Measurements from ENCODE around the gene LOXL1. TPM values are rescaled to one million over a fixed set of nuclear protein-coding genes. Genes with fewer than 3 reads are reported as not detected.

LOXL1 gene
- total RNA-seq, 1 experiment from 2014 or later: 249 TPM

- ChIA-PET POLR2A (ENCODE audit: unreplicated experiment) (no interaction called here), CTCF (interaction anchor here (0.7 kb wide), 1 partner anchor 23 kb away, joined by 3 read pairs; no protein-coding TSS in a partner anchor)
- DNase-seq (no peak), ATAC-seq (no peak)
- no peaks in the 10 kb centered on the region for H3K9me2 ChIP-seq (replicated peaks; ENCODE audit: low read length)
- no peaks in the 10 kb centered on the region for H3K27me3 ChIP-seq (ENCODE audit: low read length)
- peaks cover 32% of the 10 kb centered on the region for H3K4me1 ChIP-seq (ENCODE audit: insufficient read depth, low read length)
- peak overlapping the region; percentile 70; the same call in 1 of the 2 replicates for H3K9ac ChIP-seq (ENCODE audit: low read length)
- intact Hi-C loops (cut with micrococcal nuclease): no loop called here
- H4K20me1 ChIP-seq (ENCODE audit: low read length): no peaks in the 10 kb centered on the region
- peaks cover 40% of the 10 kb centered on the region for H3K79me2 ChIP-seq (ENCODE audit: low read length)
- H3F3A ChIP-seq (ENCODE audit: low read length, unreplicated experiment): no peaks in the 10 kb centered on the region
- H3K9me3 ChIP-seq (ENCODE audit: low read length): no peaks in the 10 kb centered on the region
- H3K4me3 ChIP-seq (ENCODE audit: low read length): peak overlapping the region; percentile 84
- H3K36me3 ChIP-seq (ENCODE audit: low read depth, low read length): 0 out of 2 replicates have a peak, but pooled peaks cover 3% of the 10 kb centered on the region
- peak overlapping the region; percentile 96 for H3K4me2 ChIP-seq (ENCODE audit: low read length)
- BruUV-seq (replicated peaks): no TSS peak
- no peak overlapping the region for H3K27ac ChIP-seq (ENCODE audit: low read length)
- no peak overlapping the region for H2AFZ ChIP-seq (ENCODE audit: low read length)
- TF ChIP-seq EZH2phosphoT487 (IDR thresholded peaks at IDR 0.05; ENCODE audit: borderline replicate concordance, low read length) (no peak), EZH2 (IDR thresholded peaks at IDR 0.05; ENCODE audit: low read length, unreplicated experiment) (no peak)
- TF ChIP-seq, protein P1, sequence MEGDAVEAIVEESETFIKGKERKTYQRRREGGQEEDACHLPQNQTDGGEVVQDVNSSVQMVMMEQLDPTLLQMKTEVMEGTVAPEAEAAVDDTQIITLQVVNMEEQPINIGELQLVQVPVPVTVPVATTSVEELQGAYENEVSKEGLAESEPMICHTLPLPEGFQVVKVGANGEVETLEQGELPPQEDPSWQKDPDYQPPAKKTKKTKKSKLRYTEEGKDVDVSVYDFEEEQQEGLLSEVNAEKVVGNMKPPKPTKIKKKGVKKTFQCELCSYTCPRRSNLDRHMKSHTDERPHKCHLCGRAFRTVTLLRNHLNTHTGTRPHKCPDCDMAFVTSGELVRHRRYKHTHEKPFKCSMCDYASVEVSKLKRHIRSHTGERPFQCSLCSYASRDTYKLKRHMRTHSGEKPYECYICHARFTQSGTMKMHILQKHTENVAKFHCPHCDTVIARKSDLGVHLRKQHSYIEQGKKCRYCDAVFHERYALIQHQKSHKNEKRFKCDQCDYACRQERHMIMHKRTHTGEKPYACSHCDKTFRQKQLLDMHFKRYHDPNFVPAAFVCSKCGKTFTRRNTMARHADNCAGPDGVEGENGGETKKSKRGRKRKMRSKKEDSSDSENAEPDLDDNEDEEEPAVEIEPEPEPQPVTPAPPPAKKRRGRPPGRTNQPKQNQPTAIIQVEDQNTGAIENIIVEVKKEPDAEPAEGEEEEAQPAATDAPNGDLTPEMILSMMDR (conservative IDR thresholded peaks at IDR 0.05; ENCODE audit: low read depth, low read length): no peak
Measured at GRCh38 chr15:73996267-73996666, 70.0 kb downstream of the LOXL1 start.

DNA sequence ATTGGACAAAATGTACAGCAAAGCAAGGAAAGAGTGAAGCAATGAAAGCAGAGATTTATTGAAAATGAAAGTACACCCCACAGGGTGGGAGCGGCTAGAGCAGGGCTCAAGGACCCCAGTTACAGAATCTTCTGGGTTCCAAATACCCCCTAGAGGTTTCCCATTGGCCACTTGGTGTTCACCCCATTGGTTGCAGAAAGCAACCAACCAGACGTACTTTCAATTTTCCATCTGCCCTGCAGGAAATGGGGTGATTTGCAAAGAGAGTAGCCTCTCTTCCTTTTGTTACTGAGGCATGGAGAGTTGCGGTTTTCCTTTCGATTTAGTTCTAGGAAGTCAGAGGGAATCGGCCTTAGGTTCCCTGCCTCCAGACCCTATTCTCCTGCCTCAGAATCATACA is 70.7 kb downstream of the LOXL1 start:
- Histone ChIP-seq H3K27me3 (ENCODE audit: low read length) (no peaks in the 10 kb centered on the region), H3K9me2 (replicated peaks; ENCODE audit: low read length) (no peaks in the 10 kb centered on the region), H3K9me3 (ENCODE audit: low read length) (no peaks in the 10 kb centered on the region), H2AFZ (ENCODE audit: low read length) (no peak overlapping the region), H3K4me3 (ENCODE audit: low read length) (peak overlapping the region; percentile 84; the same call in 1 of the 2 replicates), H3K79me2 (ENCODE audit: low read length) (peaks cover 40% of the 10 kb centered on the region), H3K4me2 (ENCODE audit: low read length) (peak overlapping the region; percentile 96), H3K27ac (ENCODE audit: low read length) (no peak overlapping the region), H3K9ac (ENCODE audit: low read length) (no peak overlapping the region; the same call in 1 of the 2 replicates), H3K4me1 (ENCODE audit: insufficient read depth, low read length) (peaks cover 28% of the 10 kb centered on the region), H3K36me3 (ENCODE audit: low read depth, low read length) (0 out of 2 replicates have a peak, but pooled peaks cover 3% of the 10 kb centered on the region), H3F3A (ENCODE audit: low read length, unreplicated experiment) (no peaks in the 10 kb centered on the region), H4K20me1 (ENCODE audit: low read length) (no peaks in the 10 kb centered on the region)
- no peak for ATAC-seq
- ChIA-PET CTCF (interaction anchor here (0.7 kb wide), 1 partner anchor 24 kb away, joined by 3 read pairs; no protein-coding TSS in a partner anchor), POLR2A (ENCODE audit: unreplicated experiment) (no interaction called here)
- BruUV-seq (replicated peaks): no TSS peak
- intact Hi-C loops (cut with micrococcal nuclease): no loop called here
- DNase-seq: no peak
- TF ChIP-seq EZH2phosphoT487 (IDR thresholded peaks at IDR 0.05; ENCODE audit: borderline replicate concordance, low read length): no peak
- TF ChIP-seq, protein P1 (conservative IDR thresholded peaks at IDR 0.05; ENCODE audit: low read depth, low read length): no peak
- TF ChIP-seq EZH2 (IDR thresholded peaks at IDR 0.05; ENCODE audit: low read length, unreplicated experiment): no peak

DNA sequence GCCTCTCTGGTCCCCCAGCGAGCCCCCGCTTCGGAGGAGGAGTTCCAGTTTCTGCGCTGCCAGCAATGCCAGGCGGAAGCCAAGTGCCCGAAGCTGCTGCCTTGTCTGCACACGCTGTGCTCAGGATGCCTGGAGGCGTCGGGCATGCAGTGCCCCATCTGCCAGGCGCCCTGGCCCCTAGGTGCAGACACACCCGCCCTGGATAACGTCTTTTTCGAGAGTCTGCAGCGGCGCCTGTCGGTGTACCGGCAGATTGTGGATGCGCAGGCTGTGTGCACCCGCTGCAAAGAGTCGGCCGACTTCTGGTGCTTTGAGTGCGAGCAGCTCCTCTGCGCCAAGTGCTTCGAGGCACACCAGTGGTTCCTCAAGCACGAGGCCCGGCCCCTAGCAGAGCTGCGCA is 71.7 kb downstream of the LOXL1 start:
- no peak overlapping the region for H3K27ac ChIP-seq (ENCODE audit: low read length)
- no peak overlapping the region for H3K4me3 ChIP-seq (ENCODE audit: low read length)
- ChIA-PET CTCF (no interaction called here), POLR2A (ENCODE audit: unreplicated experiment) (no interaction called here)
- DNase-seq (no peak), ATAC-seq (no peak)
- H3K9ac ChIP-seq (ENCODE audit: low read length): no peak overlapping the region
- H4K20me1 ChIP-seq (ENCODE audit: low read length): no peaks in the 10 kb centered on the region
- intact Hi-C loops (cut with micrococcal nuclease): no loop called here
- peaks cover 40% of the 10 kb centered on the region for H3K79me2 ChIP-seq (ENCODE audit: low read length)
- H3K9me3 ChIP-seq (ENCODE audit: low read length): no peaks in the 10 kb centered on the region
- peaks cover 22% of the 10 kb centered on the region for H3K4me1 ChIP-seq (ENCODE audit: insufficient read depth, low read length)
- BruUV-seq (replicated peaks): no TSS peak
- H2AFZ ChIP-seq (ENCODE audit: low read length): no peak overlapping the region
- H3K4me2 ChIP-seq (ENCODE audit: low read length): no peak overlapping the region
- H3K9me2 ChIP-seq (replicated peaks; ENCODE audit: low read length): no peaks in the 10 kb centered on the region
- H3K36me3 ChIP-seq (ENCODE audit: low read depth, low read length): 0 out of 2 replicates have a peak, but pooled peaks cover 3% of the 10 kb centered on the region
- TF ChIP-seq, protein P1 (conservative IDR thresholded peaks at IDR 0.05; ENCODE audit: low read depth, low read length): no peak
- no peak for TF ChIP-seq EZH2 (IDR thresholded peaks at IDR 0.05; ENCODE audit: low read length, unreplicated experiment)
- no peak for TF ChIP-seq EZH2phosphoT487 (IDR thresholded peaks at IDR 0.05; ENCODE audit: borderline replicate concordance, low read length)
- no peaks in the 10 kb centered on the region for H3K27me3 ChIP-seq (ENCODE audit: low read length)
- H3F3A ChIP-seq (ENCODE audit: low read length, unreplicated experiment): no peaks in the 10 kb centered on the region

Measured in PC-3 (cell line).